Skeletal muscle satellite cell (primary cell): ENCODE data around the gene IKZF2.

Experiments
- H3K27me3 ChIP-seq: 2 replicates; pipeline ENCODE4 v1.7.0; 2013; ENCODE audit warnings: low read length; ENCODE audit not compliant: control insufficient read depth, insufficient read depth
- H3K36me3 ChIP-seq: 2 replicates; pipeline ENCODE4 v1.7.0; 2013; ENCODE audit warnings: mild to moderate bottlenecking, control low read depth, low read length; ENCODE audit not compliant: insufficient read depth
- H3K4me1 ChIP-seq: 2 replicates; pipeline ENCODE4 v1.7.0; 2013; ENCODE audit warnings: low read length; ENCODE audit not compliant: control insufficient read depth, insufficient read depth
- H3K4me2 ChIP-seq: 2 replicates; pipeline ENCODE4 v1.7.0; 2013; ENCODE audit warnings: mild to moderate bottlenecking, low read length
- H3K4me3 ChIP-seq: 2 replicates; pipeline ENCODE4 v1.7.0; 2013; ENCODE audit warnings: low read length
- H3K9ac ChIP-seq: 2 replicates; pipeline ENCODE4 v1.7.0; 2013; ENCODE audit warnings: mild to moderate bottlenecking, low read depth, low read length, moderate library complexity
- H3K9me3 ChIP-seq: replicated peaks from 2 replicates; pipeline ENCODE4 v1.7.0; 2013; ENCODE audit warnings: mild to moderate bottlenecking, control low read depth, low read length

Gene IKZF2

GRCh38 chr2:213171147-213171546 is 19.7 kb upstream of the IKZF2 start:
- Histone ChIP-seq H3K9ac (no peak overlapping the region), H3K36me3 (no peaks in the 10 kb centered on the region), H3K4me1 (no peaks in the 10 kb centered on the region), H3K9me3 (no peaks in the 10 kb centered on the region), H3K4me2 (no peak overlapping the region), H3K27me3 (no peaks in the 10 kb centered on the region), H3K4me3 (no peak overlapping the region)

- no peaks in the 10 kb centered on the region for H3K36me3 ChIP-seq
- H3K4me2 ChIP-seq, result no peak overlapping the region
- no peak overlapping the region for H3K9ac ChIP-seq
- H3K27me3 ChIP-seq, result no peaks in the 10 kb centered on the region
- H3K4me1 ChIP-seq, result peaks cover 14% of the 10 kb centered on the region
- H3K9me3 ChIP-seq, result no peaks in the 10 kb centered on the region
- H3K4me3 ChIP-seq, result no peak overlapping the region
Observed at GRCh38 chr2:213167271-213167930, 16.0 kb upstream of the IKZF2 start.

GRCh38 chr2:213166109-213166508 is 14.7 kb upstream of the IKZF2 start:
- Histone ChIP-seq H3K27me3 (no peaks in the 10 kb centered on the region), H3K9me3 (no peaks in the 10 kb centered on the region), H3K9ac (no peak overlapping the region), H3K36me3 (no peaks in the 10 kb centered on the region), H3K4me1 (peaks cover 27% of the 10 kb centered on the region), H3K4me3 (no peak overlapping the region), H3K4me2 (no peak overlapping the region)

- no peak overlapping the region for H3K9ac ChIP-seq
- no peaks in the 10 kb centered on the region for H3K36me3 ChIP-seq
- H3K4me1 ChIP-seq, result peaks cover 29% of the 10 kb centered on the region
- no peaks in the 10 kb centered on the region for H3K9me3 ChIP-seq
- H3K27me3 ChIP-seq, result no peaks in the 10 kb centered on the region
- H3K4me2 ChIP-seq, result no peak overlapping the region
- H3K4me3 ChIP-seq, result no peak overlapping the region
Observed at GRCh38 chr2:213164263-213164662, 12.9 kb upstream of the IKZF2 start.

- Histone ChIP-seq H3K4me1 (peaks cover 29% of the 10 kb centered on the region), H3K4me2 (peak overlapping the region; percentile 58), H3K27me3 (no peaks in the 10 kb centered on the region), H3K36me3 (no peaks in the 10 kb centered on the region), H3K9ac (peak overlapping the region; percentile 51), H3K9me3 (no peaks in the 10 kb centered on the region), H3K4me3 (no peak overlapping the region)
Observed at GRCh38 chr2:213162516-213163118, 11.2 kb upstream of the IKZF2 start.

- no peaks in the 10 kb centered on the region for H3K36me3 ChIP-seq
- peak overlapping the region; percentile 58 for H3K4me2 ChIP-seq
- H3K4me1 ChIP-seq, result peaks cover 29% of the 10 kb centered on the region
- H3K9me3 ChIP-seq, result no peaks in the 10 kb centered on the region
- peak overlapping the region; percentile 51 for H3K9ac ChIP-seq
- H3K27me3 ChIP-seq, result no peaks in the 10 kb centered on the region
- peak overlapping the region; percentile 3 for H3K4me3 ChIP-seq
Observed at GRCh38 chr2:213161759-213162515, 10.5 kb upstream of the IKZF2 start.

GRCh38 chr2:213159768-213160167 is 8.4 kb upstream of the IKZF2 start:
- Histone ChIP-seq H3K4me1 (peaks cover 29% of the 10 kb centered on the region), H3K9ac (no peak overlapping the region), H3K36me3 (no peaks in the 10 kb centered on the region), H3K4me2 (no peak overlapping the region), H3K27me3 (no peaks in the 10 kb centered on the region), H3K9me3 (no peaks in the 10 kb centered on the region), H3K4me3 (no peak overlapping the region)

- H3K9ac ChIP-seq, result no peak overlapping the region
- H3K4me1 ChIP-seq, result peaks cover 22% of the 10 kb centered on the region
- H3K36me3 ChIP-seq, result no peaks in the 10 kb centered on the region
- H3K4me3 ChIP-seq, result no peak overlapping the region
- H3K27me3 ChIP-seq, result no peaks in the 10 kb centered on the region
- no peak overlapping the region for H3K4me2 ChIP-seq
- H3K9me3 ChIP-seq, result no peaks in the 10 kb centered on the region
Observed at GRCh38 chr2:213157242-213157641, 5.8 kb upstream of the IKZF2 start.

GRCh38 chr2:213156717-213157116 is 5.3 kb upstream of the IKZF2 start:
- Histone ChIP-seq H3K9me3 (no peaks in the 10 kb centered on the region), H3K4me1 (peaks cover 17% of the 10 kb centered on the region), H3K27me3 (no peaks in the 10 kb centered on the region), H3K9ac (no peak overlapping the region), H3K36me3 (no peaks in the 10 kb centered on the region), H3K4me2 (no peak overlapping the region), H3K4me3 (no peak overlapping the region)

- Histone ChIP-seq H3K9ac (peak overlapping the region; percentile 92), H3K4me1 (peaks cover 9% of the 10 kb centered on the region), H3K27me3 (no peaks in the 10 kb centered on the region), H3K4me2 (peak overlapping the region; percentile 89), H3K9me3 (no peaks in the 10 kb centered on the region), H3K4me3 (peak overlapping the region; percentile 96), H3K36me3 (no peaks in the 10 kb centered on the region)
Observed at GRCh38 chr2:213152888-213153287, 1.5 kb upstream of the IKZF2 start.

- Histone ChIP-seq H3K4me2 (peak overlapping the region; percentile 89), H3K9ac (peak overlapping the region; percentile 92), H3K27me3 (no peaks in the 10 kb centered on the region), H3K36me3 (no peaks in the 10 kb centered on the region), H3K4me1 (peaks cover 9% of the 10 kb centered on the region), H3K9me3 (no peaks in the 10 kb centered on the region), H3K4me3 (peak overlapping the region; percentile 96)
Observed at GRCh38 chr2:213152065-213152794, 818 bp upstream of the IKZF2 start.
